Measurements from ENCODE around the gene ATP1A4. TPM values are rescaled to one million over a fixed set of nuclear protein-coding genes. Genes with fewer than 3 reads are reported as not detected.
"Not testable (repeated sequence)": the region's sequence is repeated elsewhere in the genome, so short reads cannot be mapped to it uniquely, and the experiment has no call there.

The ATP1A4 gene
- total RNA-seq, 2 experiments from 2014 or later: not detected

GRCh38 chr1:160116283-160117147, 34.9 kb upstream of the ATP1A4 start:
- no peak overlapping the region for H3K27ac Mint-ChIP-seq
- H3K4me1 Mint-ChIP-seq: no peaks in the 10 kb centered on the region
- H3K36me3 Mint-ChIP-seq: no peaks in the 10 kb centered on the region
- POLR2A ChIA-PET: no interaction called here
- no peak for DNase-seq
- peaks cover 14% of the 10 kb centered on the region for H3K27me3 Mint-ChIP-seq
- no peak for ATAC-seq (ENCODE audit: low read depth)
- H3K4me3 Mint-ChIP-seq: no peak overlapping the region
- no peaks in the 10 kb centered on the region for H3K9me3 Mint-ChIP-seq

- Mint-ChIP-seq H3K4me1 (no peaks in the 10 kb centered on the region), H3K4me3 (no peak overlapping the region), H3K27me3 (peaks cover 14% of the 10 kb centered on the region), H3K9me3 (no peaks in the 10 kb centered on the region), H3K27ac (no peak overlapping the region), H3K36me3 (no peaks in the 10 kb centered on the region)
- DNase-seq (no peak), ATAC-seq (ENCODE audit: low read depth) (no peak)
- POLR2A ChIA-PET: no interaction called here
Observed at GRCh38 chr1:160117300-160117699, 34.1 kb upstream of the ATP1A4 start.

- DNase-seq (no peak), ATAC-seq (ENCODE audit: low read depth) (no peak)
- Mint-ChIP-seq H3K36me3 (no peaks in the 10 kb centered on the region), H3K27me3 (peaks cover 14% of the 10 kb centered on the region), H3K27ac (no peak overlapping the region), H3K9me3 (no peaks in the 10 kb centered on the region), H3K4me1 (no peaks in the 10 kb centered on the region), H3K4me3 (no peak overlapping the region)
- POLR2A ChIA-PET: no interaction called here
Observed at GRCh38 chr1:160117709-160118183, 33.7 kb upstream of the ATP1A4 start.

GRCh38 chr1:160118928-160119327, 32.5 kb upstream of the ATP1A4 start:
- POLR2A ChIA-PET: no interaction called here
- Mint-ChIP-seq H3K9me3 (no peaks in the 10 kb centered on the region), H3K27me3 (peaks cover 12% of the 10 kb centered on the region), H3K4me1 (no peaks in the 10 kb centered on the region), H3K4me3 (no peak overlapping the region), H3K36me3 (no peaks in the 10 kb centered on the region), H3K27ac (no peak overlapping the region)
- no peak for ATAC-seq (ENCODE audit: low read depth)
- no peak for DNase-seq

- Mint-ChIP-seq H3K4me3 (no peak overlapping the region), H3K4me1 (no peaks in the 10 kb centered on the region), H3K27ac (no peak overlapping the region), H3K9me3 (no peaks in the 10 kb centered on the region), H3K36me3 (no peaks in the 10 kb centered on the region), H3K27me3 (peaks cover 10% of the 10 kb centered on the region)
- POLR2A ChIA-PET: no interaction called here
- DNase-seq (no peak), ATAC-seq (ENCODE audit: low read depth) (no peak)
Observed at GRCh38 chr1:160120797-160121196, 30.6 kb upstream of the ATP1A4 start.

- no peak overlapping the region for H3K27ac Mint-ChIP-seq
- peaks cover 8% of the 10 kb centered on the region for H3K27me3 Mint-ChIP-seq
- no peaks in the 10 kb centered on the region for H3K4me1 Mint-ChIP-seq
- ATAC-seq (ENCODE audit: low read depth) (no peak), DNase-seq (no peak)
- no peak overlapping the region for H3K4me3 Mint-ChIP-seq
- H3K36me3 Mint-ChIP-seq: no peaks in the 10 kb centered on the region
- POLR2A ChIA-PET: no interaction called here
- H3K9me3 Mint-ChIP-seq: no peaks in the 10 kb centered on the region
Observed at GRCh38 chr1:160121388-160121787, 30.0 kb upstream of the ATP1A4 start.

GRCh38 chr1:160122978-160123495, 28.4 kb upstream of the ATP1A4 start:
- Mint-ChIP-seq H3K27me3 (peaks cover 6% of the 10 kb centered on the region), H3K4me1 (no peaks in the 10 kb centered on the region), H3K27ac (no peak overlapping the region), H3K9me3 (no peaks in the 10 kb centered on the region), H3K4me3 (no peak overlapping the region), H3K36me3 (no peaks in the 10 kb centered on the region)
- no peak for ATAC-seq (ENCODE audit: low read depth)
- POLR2A ChIA-PET: interaction anchor here (0.6 to 0.8 kb wide), 2 partner anchors 8 to 34 kb away, joined by 3 to 4 read pairs; no protein-coding TSS in a partner anchor
- no peak for DNase-seq

GRCh38 chr1:160123726-160124125, 27.7 kb upstream of the ATP1A4 start:
- Mint-ChIP-seq H3K4me3 (no peak overlapping the region), H3K27me3 (no peaks in the 10 kb centered on the region), H3K4me1 (no peaks in the 10 kb centered on the region), H3K9me3 (no peaks in the 10 kb centered on the region), H3K27ac (no peak overlapping the region), H3K36me3 (no peaks in the 10 kb centered on the region)
- DNase-seq (no peak), ATAC-seq (ENCODE audit: low read depth) (no peak)
- POLR2A ChIA-PET: no interaction called here

GRCh38 chr1:160124705-160125478, 26.5 kb upstream of the ATP1A4 start:
- POLR2A ChIA-PET: no interaction called here
- H3K4me1 Mint-ChIP-seq: no peaks in the 10 kb centered on the region
- ATAC-seq (ENCODE audit: low read depth): no peak
- H3K4me3 Mint-ChIP-seq: no peak overlapping the region
- no peak for DNase-seq
- H3K27ac Mint-ChIP-seq: no peak overlapping the region
- H3K9me3 Mint-ChIP-seq: no peaks in the 10 kb centered on the region
- no peaks in the 10 kb centered on the region for H3K36me3 Mint-ChIP-seq
- no peaks in the 10 kb centered on the region for H3K27me3 Mint-ChIP-seq

GRCh38 chr1:160125746-160126145, 25.7 kb upstream of the ATP1A4 start:
- H3K27ac Mint-ChIP-seq: no peak overlapping the region
- peaks cover 1% of the 10 kb centered on the region for H3K27me3 Mint-ChIP-seq
- H3K4me3 Mint-ChIP-seq: no peak overlapping the region
- DNase-seq (no peak), ATAC-seq (ENCODE audit: low read depth) (no peak)
- no peaks in the 10 kb centered on the region for H3K4me1 Mint-ChIP-seq
- no peaks in the 10 kb centered on the region for H3K36me3 Mint-ChIP-seq
- H3K9me3 Mint-ChIP-seq: no peaks in the 10 kb centered on the region
- POLR2A ChIA-PET: no interaction called here

GRCh38 chr1:160126342-160126741, 25.1 kb upstream of the ATP1A4 start:
- H3K27ac Mint-ChIP-seq; H3K9me3 Mint-ChIP-seq; H3K27me3 Mint-ChIP-seq; ATAC-seq (ENCODE audit: low read depth); H3K36me3 Mint-ChIP-seq; POLR2A ChIA-PET; DNase-seq; H3K4me1 Mint-ChIP-seq; H3K4me3 Mint-ChIP-seq: not testable (repeated sequence)

- Mint-ChIP-seq H3K27ac (no peak overlapping the region), H3K4me3 (no peak overlapping the region), H3K4me1 (no peaks in the 10 kb centered on the region), H3K9me3 (no peaks in the 10 kb centered on the region), H3K27me3 (peaks cover 6% of the 10 kb centered on the region), H3K36me3 (no peaks in the 10 kb centered on the region)
- ATAC-seq (ENCODE audit: low read depth) (no peak), DNase-seq (no peak)
- POLR2A ChIA-PET: no interaction called here
Observed at GRCh38 chr1:160127381-160127780, 24.0 kb upstream of the ATP1A4 start.

- Mint-ChIP-seq H3K9me3 (no peaks in the 10 kb centered on the region), H3K27me3 (peaks cover 12% of the 10 kb centered on the region), H3K27ac (no peak overlapping the region), H3K36me3 (no peaks in the 10 kb centered on the region), H3K4me3 (no peak overlapping the region), H3K4me1 (no peaks in the 10 kb centered on the region)
- POLR2A ChIA-PET: no interaction called here
- ATAC-seq (ENCODE audit: low read depth) (no peak), DNase-seq (no peak)
Observed at GRCh38 chr1:160127865-160128523, 23.4 kb upstream of the ATP1A4 start.
